CD4-positive, alpha-beta T cell treated with Interleukin-1 beta for 1 hour (primary cell): ENCODE measurements around the gene EN1.

Experiments used
- DNase-seq, 2 donors: peaks; one replicate each; pipeline ENCODE4 v3.0.0-alpha.2; 2020 to 2022

The EN1 gene

DNA sequence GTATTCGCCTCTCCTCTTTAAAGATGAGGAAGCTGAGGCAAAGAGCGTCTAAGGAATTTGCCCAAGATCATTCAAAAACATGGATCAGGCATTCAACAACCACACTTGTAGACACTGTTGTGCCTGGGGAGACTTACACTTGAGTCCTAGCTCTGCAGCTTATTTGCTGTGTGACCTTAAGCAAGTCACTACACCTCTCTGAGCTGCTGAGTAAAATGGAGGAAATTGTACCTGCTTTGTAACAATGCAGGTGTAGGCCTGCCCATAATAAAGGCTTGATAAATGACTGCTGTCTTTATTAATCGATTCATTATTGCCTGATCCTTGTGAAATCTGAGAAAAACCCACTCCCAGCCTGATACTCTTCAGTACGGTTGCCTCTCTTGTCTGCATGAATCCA lies 30.8 kb downstream of the EN1 start:
- DNase-seq: no peak

DNA sequence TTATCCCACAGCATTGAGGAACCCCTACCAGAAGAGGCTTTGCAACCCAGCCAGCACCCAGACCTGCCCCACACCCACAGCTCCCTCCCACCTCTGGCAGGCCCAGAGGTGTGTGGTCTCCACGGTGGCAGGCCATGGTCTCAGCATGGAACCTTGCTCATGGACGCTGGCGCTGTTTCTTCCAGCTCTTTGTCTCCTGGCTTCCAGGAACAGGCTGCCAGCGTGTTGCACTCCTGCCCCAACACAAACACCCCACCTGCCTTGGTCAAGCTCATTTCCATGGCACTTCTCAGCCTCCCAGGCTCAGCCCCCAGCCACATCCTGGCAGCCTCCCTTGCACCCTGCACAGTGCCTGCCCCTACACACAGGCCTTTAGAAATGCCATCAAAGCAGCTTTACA lies 31.7 kb downstream of the EN1 start:
- no peak for DNase-seq

DNA sequence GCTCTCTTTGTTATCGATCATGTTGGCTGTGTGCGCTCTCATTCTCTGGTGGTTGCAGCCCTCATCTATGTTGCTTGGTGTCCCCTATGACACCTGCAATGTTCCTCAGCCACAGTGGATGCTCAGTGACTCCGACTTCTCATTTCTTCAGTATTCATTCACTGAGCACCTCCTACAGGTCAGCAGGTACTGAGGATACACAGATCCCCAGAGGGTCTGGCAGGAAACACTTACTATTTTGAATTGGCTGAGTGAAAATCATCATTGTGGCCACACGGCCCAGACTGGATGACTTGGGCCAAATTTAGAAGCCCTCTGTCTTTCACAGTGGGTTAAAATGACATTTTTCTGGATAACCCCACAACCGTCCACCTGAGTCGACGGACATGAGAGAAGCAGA lies 32.1 kb downstream of the EN1 start:
- DNase-seq: no peak

DNA sequence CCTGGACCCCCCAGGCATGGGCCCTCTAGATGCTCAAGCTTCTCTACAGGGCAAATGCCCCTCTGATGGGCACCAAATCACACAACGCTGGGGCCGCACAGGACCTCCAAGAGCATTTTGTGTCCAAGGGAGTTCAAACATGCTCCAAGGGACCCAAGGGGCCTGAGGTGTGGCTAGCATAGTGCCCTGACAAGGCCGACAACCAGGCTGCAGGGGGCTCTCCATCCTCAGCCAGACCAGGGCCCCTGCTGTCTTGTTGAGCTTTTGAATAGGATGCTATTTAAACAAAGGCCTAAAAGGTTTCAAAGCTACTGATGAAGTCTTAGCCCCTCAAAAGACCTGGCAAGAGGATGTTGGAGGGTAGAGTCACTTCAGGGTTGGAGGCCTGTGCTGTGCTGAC lies 33.1 kb downstream of the EN1 start:
- no peak for DNase-seq

DNA sequence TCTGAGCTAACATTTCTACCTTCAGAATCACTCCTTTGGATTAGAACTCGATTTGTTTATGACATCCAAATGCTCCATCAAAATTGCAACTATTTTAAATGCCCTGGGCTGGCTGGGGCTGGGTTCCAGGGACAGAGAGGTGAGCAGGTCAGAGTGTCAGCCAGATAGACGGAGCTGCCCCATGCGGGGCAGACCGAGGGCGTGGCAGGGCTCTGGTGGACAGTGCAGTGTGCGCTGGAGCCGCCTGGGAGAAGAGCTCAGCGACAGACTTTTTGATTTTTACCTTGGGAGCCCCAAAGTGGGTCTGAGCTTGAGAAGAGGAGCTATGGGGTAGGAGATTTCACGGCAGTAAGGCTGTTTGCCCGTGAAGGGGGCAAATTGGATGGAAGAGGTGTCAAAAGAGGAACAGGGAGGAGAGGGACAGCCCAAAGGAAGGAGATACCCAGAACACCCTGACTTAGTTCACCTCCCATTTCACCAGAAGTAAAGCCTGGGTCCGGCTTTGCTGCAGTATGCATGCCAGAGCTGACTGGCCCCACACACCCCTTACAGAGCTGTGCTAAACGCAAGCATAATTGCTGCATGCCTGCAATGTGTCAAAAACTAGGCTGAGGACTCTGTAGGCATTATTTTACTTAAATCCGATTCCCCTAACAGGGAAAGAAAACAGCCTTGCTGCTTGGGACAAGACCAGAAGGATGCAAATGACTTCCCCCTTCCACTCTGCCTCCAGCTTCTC lies 33.7 kb downstream of the EN1 start:
- no peak for DNase-seq

DNA sequence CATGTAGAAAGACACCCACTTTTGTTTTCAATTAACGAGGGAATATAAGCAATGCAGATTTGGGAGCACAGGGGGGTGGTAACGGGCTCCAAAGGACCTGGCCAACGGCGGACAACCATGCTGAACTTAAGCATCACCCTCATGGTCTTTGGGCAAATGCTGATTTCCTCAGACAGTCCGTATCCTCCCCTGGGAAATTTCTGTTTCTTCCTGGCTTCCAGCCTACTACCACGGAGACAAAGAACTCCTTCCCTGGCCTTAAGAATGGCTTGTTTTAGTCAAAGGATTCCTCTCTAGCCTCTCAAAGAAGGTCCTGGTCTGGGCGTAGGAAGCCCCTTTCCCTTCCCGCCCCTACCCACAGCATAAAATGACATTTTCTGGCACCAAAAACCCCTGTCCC lies 34.3 kb downstream of the EN1 start:
- DNase-seq: no peak

DNA sequence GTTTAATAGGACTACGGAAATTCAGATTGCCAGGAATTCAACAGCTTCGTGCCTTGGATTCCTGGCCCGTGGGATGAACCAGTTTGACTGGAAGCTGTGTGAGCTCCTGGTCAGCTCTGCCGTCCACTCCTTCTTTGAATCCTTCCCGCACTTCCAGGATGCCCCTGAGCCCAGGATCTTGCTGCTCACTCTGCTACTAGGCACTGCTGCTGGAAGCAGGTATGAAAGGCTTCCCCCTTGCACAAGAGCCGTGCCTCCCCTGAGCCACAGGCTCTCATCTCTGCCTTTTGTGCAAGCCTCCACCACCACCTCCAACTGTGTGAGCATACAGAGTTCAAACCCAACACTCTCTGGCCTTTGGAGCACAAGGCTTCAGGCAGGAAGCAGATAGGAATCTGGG lies 34.9 kb downstream of the EN1 start:
- no peak for DNase-seq

DNA sequence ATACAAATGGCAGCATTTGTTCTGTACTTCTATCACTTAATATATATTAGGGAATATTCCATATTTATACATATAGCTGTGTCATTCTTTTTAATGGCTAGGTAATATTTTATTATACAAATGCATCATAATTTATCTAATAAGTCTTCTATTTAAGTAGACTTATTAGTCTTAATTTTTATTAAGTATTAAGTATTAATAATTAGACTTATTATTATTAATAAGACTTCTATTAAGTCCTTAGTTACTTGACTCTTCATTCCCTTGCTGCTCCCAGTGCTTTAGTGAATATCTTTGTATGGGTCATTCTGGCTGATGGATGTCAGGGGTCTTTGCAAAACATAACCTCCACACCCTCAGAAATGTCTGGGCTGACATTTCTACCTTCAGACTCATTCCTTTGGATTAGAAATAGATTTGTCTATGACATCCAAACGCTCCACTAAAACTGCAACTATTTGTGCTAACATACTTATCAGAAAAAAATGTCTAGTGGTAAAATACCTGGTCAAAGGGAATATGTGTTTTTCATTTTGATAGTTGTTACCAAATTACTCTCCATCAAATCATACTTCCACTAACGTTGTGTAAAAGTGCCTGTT lies 35.8 kb downstream of the EN1 start:
- no peak for DNase-seq

DNA sequence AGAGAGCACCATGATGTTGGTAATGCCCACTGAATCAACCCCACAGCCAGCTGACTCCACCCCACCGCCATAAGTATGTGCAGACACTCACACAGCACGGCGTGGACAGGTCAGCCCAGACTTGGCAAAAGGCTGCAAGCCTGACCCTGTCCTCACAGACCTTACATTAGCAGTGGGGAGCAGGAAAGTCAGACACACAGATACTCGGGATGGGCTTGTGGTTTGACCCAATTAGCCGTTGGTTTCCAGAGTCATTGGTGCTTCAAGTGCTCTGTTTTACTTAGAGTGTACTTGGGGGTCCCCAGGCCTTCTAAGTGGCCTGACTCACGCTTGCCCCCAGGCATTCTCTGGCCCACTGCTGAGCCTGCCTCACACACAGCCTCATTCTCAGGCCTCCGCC lies 36.7 kb downstream of the EN1 start:
- no peak for DNase-seq

DNA sequence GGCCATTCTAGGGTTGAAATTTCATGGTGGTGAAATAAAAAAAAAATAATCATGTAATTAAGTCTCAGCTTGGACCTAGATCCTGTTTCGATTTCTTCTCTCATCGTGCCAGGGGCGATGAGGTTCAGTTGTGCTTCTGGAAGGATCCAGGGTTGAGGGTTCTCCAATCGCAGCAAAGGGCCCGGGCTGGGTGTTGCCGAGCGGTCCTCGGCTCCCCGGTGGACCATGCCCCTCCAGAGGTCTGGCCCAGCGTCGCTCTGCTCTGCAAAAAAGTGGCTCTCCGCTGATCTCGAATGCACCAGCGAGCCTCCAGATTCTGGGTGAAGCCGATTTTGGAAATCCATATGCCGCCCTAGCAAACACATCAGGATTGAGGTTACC lies 39.0 kb downstream of the EN1 start:
- DNase-seq: no peak

DNA sequence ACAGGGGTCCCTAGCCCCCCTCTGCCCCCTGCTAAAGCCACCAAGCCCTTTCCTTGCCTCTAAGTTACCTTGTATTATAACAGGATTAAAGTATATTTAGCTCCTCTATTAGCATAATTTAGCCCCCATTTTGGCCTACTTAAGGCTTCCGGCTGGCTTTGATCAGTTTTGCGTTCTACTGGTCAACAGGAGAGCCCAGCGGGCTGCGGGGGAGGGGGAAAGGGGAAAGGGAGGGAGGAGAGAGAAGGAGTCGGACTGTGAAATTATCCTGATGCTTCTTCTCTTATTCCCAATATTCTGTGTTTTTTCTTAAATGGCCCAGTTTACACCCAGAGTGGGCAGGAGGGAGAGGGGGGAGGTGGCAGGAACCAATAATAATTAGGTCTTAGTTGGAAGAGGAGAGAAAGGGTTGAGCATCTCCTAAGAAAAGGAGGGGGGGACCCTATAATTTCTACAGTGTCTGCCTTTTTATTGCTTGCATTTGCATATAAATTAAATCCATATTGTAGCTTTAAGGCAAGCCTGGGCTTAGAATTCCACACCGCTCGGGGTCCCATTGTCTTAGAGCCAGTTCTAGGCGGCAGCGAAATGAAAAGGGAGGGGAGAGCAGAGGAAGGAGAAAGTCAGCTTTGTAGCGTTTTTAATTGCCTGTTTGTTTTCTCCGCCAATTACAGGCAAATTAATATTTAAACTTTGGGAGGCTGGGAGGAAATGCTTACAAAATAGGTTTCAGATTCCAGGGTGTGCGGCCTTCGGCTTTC lies 39.6 kb downstream of the EN1 start:
- no peak for DNase-seq

DNA sequence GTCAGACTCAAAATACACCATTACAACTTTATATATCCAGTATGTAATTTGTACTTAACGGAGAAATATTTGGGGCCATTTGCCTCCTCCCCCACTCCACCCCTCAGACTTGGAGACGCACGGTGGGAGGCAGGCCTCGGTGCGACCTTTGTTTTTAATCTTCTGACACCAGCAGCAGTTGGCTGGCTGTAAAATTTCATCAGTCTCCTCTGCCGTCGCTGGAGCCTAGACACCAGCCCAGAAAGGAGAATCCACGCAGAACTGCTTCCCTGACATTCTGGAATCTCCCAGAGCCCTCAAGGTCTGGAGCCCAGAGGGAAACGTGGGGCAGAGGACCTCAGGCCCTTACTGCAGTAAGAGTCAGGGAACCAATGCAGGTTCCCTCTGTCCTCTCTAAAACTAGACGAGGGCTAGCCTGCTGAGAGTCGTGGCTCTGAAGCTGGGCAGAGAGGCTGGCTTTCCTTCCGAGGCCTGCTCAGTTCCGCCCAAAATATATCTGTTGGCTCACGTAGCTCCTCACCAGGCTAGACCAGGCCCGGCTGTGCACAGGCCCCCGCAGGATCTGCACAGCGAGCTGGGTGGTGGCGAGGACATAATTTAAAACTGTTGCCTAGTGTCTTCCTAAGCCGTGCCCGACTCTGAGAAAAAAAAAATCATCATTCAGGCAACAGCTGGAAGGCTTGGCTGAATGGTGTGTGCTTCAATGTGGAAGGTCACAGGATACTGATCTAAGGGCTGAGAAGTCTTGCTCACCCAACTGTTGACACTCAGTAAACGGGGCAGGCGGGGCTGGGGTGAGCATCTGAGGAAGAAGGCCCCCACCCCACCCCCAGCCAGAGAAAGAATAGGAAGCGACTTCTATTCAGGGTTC lies 40.4 kb downstream of the EN1 start:
- no peak for DNase-seq

DNA sequence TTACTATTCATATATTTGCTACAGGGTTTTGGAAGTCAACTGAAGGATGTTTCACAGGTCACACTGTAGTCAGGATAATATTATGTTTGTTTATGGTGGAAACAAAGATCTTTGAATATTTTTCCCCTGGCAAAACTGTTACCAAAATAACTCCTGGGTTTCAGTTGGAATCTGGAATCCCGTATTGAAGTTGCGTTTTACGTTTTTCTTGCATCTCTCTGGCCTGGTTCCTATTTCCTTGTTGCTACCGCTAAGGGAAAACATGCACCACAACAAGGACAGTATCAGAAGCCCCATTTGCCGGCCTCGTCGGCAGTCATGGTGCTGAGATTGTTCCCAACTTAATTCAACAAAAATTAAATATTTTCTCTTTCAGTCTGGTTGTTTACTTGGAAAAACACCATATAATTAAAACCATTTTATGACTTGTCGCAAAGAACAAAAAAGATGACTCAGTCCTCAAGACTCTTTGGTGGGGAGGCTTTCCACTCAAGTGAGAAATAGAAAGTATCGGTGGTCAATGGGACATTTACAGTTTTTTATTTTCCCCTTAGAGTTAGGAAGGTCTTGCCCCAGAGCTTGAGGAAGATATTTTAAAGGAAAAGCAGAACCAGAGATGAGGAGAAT lies 42.3 kb downstream of the EN1 start:
- no peak for DNase-seq

DNA sequence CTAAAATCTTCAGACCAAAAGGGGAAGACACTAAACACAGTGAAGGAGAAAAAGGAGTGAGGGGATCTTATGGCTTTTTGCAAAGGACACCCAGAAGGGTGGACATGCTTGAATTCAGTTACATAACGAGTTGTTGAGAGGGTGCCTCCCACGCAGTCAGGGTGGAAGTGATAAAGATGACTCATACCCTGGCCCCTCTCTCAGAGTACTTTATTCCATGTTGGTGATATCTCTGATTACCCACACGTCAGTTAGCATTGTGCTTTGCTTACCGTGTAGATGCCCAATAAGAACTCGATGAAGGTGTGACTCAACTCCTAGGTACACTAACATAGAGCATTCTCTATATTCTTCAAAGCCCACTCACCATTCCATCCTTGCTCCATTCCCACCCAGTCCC lies 44.4 kb downstream of the EN1 start:
- DNase-seq: no peak

DNA sequence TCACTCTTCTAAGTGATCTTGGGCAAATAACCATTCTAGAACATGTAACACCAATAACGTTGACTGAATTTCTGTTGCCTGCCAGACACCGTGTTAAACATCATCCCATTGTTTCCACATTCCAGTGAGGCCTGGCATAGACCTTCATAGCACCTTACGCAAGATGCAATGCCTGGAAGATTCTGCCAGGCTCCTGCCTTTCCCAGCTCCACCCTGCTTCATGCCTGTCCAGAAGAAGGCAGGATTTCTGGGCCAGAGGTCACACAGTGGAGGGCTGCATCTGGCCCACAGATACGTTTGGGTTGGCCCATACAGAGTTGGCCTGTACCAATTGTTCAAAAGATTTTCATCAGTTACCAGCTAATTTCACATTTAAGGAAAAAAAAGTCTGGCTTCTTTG lies 46.3 kb downstream of the EN1 start:
- DNase-seq: no peak

DNA sequence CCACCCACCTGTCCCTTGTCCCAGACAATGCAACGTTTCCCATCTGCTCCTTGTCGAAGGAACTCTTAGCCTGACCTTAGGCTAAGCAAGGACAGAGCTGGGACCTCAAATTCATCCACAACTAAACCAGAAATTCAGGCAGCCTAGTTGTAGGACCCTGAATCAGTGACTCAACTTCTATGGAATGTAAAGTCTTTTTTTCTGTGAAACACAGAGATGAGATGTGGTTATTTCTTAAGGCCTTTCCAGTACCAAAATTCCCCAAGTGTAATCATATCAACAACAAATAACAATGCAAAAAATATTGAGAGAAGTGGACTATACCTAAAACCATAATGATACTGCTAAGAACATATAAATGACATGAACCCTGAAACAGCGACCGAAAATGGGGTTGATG lies 46.7 kb downstream of the EN1 start:
- DNase-seq: no peak

DNA sequence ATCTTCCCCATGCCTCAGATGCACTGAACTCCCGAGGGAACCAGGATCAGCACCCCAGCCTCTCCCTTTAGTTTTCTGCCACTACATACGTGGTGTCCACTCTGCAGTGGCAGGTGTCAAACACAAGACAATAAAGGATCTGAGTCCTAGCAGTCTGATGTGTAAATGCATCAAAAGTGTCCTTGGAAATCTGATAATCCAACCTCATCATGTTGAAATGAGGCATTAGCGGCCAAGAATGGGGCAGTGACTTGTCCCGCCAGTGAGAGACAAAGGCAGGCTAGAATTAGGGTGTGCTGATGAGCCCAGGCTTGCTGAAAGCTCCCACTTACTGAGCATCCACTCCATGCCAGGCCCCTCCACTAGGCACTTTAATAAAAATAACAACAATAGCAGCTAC lies 52.9 kb downstream of the EN1 start:
- DNase-seq: no peak
